HL-60 (cell line): ENCODE data around the gene MTX2.

Experiments used
- POLR2AphosphoS5 ChIP-seq: IDR thresholded peaks from 2 replicates; pipeline ENCODE4 v1.6.1; 2012; ENCODE audit warnings: low read depth
- TF ChIP-seq, protein P1 (sequence below): IDR thresholded peaks from one replicate; pipeline ENCODE4 v1.5.1; 2011; ENCODE audit warnings: low read length, control low read depth, inconsistent platforms; ENCODE audit not compliant: insufficient read depth

DNA sequence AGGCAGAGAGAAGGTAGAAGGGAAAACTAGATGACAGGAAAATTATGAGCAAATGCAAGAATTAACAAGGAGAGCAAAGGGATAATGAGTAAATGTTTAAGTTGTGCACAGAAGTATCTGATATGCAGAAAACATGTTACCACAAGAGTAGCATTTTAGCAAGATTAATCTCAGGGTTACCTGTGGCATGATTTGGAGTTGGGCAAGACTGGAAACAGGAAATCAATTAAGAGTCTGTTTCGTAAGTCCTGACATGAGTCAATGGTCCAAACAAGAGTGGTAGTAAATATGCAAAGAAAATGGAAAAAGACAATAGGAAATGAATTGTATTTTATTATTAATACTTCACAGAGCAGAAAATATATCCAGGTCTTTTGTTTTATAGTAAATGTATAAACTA, 17.3 kb upstream of the MTX2 start:
- TF ChIP-seq, protein P1, sequence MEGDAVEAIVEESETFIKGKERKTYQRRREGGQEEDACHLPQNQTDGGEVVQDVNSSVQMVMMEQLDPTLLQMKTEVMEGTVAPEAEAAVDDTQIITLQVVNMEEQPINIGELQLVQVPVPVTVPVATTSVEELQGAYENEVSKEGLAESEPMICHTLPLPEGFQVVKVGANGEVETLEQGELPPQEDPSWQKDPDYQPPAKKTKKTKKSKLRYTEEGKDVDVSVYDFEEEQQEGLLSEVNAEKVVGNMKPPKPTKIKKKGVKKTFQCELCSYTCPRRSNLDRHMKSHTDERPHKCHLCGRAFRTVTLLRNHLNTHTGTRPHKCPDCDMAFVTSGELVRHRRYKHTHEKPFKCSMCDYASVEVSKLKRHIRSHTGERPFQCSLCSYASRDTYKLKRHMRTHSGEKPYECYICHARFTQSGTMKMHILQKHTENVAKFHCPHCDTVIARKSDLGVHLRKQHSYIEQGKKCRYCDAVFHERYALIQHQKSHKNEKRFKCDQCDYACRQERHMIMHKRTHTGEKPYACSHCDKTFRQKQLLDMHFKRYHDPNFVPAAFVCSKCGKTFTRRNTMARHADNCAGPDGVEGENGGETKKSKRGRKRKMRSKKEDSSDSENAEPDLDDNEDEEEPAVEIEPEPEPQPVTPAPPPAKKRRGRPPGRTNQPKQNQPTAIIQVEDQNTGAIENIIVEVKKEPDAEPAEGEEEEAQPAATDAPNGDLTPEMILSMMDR, result no peak
- TF ChIP-seq POLR2AphosphoS5, result no peak
